Activated naive CD8-positive, alpha-beta T cell treated with anti-CD3 and anti-CD28 coated beads, Interleukin-2, amount 50 U/mL, for 16 hours (primary cell): ENCODE measurements around the gene IVNS1ABP.
"Not testable (repeated sequence)": the region's sequence is repeated elsewhere in the genome, so short reads cannot be mapped to it uniquely, and the experiment has no call there.

Experiments used
- DNase-seq: peaks from one replicate; pipeline ENCODE4 v3.0.0-alpha.2; 2020; ENCODE audit warnings: low read depth, low spot score

Gene IVNS1ABP

DNA sequence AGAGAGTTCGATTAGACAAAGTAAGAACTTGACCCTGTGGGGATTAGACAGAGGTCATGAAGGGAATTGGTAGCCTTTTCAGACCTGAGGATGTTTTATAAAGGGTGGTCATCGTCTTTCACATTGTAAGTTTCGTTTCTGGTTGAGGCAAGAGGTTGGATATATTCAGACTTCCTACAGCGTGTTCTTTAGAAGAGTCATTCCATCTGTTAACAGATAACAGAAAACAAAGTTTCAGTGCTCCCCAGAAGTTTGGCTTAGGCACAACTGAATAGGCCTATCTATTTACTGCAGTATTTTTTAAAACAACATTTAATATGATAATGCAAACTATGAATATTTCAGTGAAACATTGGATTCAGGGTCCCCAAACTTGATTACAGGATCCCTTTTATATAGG, 17.1 kb upstream of the IVNS1ABP start:
- no peak for DNase-seq

DNA sequence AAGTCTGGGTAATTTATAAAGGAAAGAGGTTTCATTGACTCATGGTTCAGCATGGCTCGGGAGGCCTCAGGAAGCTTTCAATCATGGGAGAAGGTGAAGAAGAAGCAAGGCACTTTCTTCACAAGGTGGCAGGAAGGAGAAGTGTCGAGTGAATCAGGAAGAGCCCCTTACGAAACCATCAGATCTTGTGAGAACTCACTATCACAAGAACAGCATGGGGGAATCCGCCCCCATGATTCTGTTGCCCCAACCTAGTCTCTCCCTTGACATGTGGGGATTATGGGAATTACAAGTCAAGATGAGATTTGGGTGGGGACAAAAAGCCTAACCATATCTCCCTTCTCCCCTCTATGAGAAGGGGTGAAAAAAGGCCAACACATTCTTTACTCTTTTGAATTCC, 11.2 kb upstream of the IVNS1ABP start:
- DNase-seq, result no peak

DNA sequence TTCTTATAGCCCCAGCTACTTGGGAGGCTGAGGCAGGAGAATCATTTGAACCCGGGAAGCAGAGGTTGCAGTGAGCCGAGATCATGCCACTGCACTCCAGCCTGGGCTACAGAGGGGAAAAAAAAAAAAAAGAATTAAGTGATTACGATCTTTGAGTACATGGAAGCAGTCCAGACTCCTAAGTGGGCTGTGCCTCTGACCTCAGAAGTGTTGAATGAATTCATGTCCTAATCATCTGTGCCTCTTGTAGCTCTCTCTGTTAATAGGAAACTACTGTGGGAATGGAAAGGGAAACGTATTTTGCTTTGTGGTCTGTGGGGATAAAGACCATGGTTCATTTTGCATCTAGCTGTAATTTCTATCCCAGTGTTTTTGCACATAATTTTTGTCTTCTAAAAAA, 8.4 kb upstream of the IVNS1ABP start:
- no peak for DNase-seq

DNA sequence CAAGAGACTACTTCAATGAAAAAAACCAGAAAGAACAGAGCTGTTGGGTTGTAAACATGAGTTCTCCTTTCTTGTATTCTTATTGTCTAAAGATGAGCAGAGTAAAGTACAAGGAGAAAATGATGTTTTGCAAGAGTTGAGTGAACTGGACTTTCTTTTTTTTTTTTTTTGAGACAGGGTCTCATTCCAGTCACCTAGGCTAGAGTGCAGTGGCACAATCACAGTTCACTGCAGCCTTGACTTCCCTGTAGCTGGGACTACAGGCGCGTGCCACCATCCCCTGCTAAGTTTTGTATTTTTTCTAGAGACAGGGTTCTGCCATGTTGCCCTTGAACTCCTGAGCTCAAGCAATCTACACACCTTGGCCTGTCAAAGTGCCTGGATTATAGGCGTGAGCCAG, 7.1 kb upstream of the IVNS1ABP start:
- DNase-seq, result no peak

DNA sequence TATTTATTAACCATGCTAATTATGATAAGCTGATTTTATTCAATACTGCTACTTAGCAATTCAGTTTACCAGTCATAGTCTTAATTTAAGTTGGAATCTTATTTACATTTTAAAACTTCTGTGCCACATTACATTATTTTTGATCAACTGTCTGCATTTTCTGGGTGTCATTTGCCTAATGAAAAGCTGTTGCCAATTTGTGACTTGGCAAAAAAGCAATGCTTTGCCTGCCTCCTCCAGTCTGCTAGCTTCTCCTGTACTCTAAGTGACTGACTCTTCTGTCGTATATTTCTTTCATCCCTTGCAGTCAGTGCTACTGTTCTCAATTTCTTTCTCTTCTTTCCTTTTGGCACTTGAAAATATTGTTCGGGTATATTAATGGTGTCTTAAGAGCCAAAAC, 5.6 kb upstream of the IVNS1ABP start:
- DNase-seq, result no peak

DNA sequence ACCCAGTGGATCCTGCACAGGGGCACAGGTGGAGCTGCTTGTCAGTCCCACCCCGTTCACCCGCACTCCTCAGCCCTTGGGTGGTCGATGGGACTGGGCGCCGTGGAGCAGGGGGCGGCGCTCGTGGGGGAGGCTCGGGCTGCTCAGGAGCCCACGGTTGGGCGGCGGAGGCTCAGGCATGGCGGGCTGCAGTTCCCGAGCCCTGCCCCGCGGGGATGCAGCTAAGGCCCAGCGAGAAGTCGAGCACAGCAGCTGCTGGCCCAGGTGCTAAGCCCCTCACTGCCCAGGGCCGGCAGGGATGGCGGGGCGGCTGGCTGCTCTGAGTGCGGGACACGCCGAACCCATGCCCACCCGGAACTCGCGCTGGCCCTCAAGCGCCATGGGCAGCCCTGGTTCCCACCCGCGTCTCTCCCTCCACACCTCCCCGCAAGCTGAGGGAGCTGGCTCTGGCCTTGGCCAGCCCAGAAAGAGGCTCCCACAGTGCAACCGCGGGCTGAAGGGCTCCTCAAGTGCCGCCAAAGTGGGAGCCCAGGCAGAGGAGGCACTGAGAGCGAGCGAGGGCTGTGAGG, 4.7 kb upstream of the IVNS1ABP start:
- not testable (repeated sequence) for DNase-seq

DNA sequence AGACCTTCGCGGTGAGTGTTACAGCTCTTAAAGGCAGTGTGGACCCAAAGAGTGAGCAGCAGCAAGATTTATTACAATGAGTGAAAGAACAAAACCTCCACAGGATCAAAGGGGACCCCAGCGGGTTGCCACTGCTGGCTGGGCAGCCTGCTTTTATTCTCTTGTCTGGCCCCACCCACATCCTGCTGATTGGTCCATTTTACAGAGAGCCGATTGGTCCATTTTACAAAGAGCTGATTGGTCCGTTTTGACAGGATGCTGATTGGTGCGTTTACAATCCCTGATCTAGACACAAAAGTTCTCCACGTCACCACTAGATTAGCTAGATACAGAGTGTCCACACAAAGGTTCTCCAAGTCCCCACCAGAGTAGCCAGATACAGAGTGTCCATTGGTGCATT, 4.1 kb upstream of the IVNS1ABP start:
- not testable (repeated sequence) for DNase-seq

DNA sequence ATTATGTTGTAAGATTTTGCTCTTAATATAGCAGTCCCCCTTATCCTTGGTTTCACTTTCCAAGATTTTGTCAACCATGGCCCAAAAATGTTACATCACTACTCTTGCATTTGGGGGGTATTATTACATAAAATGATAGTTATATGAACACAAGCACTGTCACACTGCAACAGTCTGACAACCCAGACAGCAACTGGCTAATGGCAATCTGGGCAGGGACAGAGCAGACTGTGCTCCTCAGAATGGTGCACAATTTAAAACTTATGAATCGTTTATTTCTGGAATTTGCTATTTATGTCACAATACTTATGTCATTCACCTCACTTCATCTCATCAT, 2.1 kb upstream of the IVNS1ABP start:
- DNase-seq, result no peak

DNA sequence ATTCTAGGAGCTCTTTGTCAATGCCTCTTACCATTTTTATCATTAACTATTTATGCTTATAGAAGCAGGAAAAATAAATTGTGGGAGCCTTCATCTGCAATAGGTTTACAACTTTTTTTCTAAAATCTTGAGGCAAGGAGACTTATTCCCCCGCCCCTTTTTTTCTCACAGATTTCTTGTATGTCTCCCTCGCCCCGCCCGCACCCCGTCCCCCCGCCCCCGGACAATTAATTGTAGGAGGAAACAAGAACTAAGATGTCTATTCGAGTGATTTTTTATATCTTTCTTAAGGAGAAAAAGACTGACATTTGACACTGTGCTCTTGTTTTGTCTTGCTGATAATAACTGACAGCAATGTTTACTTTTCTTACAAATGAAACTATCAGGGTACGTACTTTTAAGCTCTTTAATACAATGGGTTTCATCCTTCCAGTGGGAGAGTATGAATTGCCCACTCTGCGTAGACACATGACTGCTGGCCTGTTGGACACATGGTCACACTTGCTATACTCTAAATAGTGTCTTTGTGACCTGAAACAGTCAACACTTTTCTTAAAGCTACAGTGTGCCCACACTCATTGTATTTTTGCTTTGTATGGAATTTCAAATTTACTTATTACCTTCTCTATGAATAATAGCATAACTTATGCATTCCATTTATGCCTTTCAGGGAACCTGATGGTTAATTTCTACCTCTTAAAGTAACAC, 1.5 kb upstream of the IVNS1ABP start:
- no peak for DNase-seq

DNA sequence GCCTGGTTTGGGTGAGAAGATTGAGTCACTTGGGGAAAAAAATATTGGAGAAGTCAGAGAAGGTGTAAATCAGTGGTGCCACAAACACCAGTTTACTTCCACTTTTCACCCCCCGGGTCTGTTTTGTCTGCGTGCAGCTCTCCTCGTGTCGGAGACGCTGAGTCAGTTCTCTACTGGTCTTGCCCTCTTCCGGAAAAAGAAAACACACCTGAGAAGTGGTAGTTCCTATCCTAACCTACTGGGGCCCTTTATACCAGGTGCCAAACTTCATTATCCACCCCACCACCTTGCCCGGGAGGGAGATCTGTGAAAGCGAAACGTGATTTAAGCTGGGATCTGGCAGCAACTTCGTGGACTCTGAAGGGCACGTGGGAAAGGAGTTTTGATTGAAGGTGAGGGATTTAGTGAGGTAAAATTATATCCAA, 855 bp upstream of the IVNS1ABP start:
- DNase-seq, result peak; percentile 51

DNA sequence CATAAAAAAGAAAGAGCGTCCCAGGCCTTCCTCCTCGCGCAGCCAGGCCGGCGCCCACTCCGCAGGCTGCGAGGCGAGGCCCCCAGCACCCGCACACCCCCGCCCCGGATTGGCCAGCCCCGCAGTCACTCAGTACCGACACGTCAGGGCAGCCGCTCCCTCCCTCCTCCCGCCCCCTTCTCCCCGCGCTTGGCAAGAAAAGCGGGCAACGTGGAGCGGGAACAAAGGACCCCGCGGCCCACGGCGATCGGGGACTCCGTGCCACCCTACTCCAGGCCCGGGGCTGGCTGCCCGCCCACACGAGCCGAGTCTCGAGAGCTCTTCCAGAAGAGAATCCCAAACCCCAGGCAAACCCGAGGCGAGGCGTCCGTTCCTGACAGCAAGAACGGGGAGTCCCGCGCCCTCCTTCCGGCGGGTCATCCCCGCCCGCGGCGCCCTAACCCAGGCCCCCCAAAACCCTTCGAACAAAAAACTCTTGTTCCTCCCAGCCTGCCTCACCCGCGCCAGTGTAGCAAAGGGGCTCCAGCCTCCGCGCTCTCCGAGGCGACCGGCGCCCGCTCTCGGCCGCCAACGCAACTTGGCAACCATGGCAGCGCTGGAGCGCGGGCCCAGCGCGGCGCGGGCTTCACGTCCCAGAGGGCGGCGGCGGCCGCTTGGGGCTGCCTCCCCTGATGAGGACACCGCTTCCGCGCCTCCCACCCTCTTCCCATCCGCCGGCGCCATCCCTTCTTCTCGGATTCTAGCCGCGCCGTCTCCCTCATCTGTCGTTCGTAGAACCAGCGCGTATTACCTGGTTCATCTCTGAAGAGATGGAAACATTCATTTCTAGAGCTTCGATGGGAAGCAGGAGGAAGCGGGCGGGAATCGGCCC, 645 bp downstream of the IVNS1ABP start:
- DNase-seq, result peak; percentile 85

DNA sequence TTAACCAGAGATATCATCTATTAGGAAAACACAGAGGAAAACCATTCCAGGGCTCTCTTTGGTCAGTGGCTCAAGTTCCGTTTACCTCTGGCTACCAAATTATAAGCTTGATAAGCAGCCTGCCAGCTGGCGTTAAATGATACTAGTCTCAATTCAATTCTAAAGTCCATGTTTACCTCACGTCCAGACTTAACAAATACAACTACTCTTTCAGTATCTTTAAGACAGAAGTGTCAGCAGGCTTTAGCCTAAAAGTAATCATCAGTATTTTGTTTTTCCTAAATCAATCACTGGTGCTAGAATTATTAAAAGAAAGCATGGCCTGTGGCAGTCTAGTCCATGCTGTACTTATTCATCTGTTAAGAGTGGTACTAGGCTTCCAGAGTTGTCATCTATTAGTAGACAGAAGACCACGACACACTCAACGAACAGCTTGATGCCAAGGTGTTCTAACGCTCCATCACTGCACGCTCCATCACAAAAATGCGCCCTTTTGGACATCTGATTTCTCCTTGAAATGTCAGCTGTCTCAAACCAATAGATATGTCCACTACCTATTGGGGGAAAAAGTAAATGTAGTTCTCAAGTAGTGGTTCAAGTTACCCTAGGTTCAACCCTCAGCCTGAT, 1.5 kb downstream of the IVNS1ABP start:
- DNase-seq, result no peak

DNA sequence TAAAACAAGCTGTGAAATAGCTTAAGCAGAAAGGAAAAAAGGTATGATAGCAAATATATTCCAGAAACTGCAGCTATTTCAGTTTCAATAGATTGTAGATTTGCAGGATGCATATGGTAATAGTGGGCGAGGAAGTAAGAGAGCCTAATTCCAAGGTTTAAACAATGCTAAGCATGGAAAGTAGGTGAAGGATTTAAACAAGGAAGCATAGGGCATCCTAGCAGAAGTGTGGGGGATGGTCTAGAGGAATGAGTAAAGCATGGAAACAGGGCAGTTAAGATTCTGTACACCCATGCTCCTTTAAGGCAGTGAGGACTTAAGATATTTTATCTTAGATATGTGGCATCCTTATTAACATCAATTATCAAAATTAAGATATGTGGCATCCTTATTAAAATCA, 2.6 kb downstream of the IVNS1ABP start:
- no peak for DNase-seq

DNA sequence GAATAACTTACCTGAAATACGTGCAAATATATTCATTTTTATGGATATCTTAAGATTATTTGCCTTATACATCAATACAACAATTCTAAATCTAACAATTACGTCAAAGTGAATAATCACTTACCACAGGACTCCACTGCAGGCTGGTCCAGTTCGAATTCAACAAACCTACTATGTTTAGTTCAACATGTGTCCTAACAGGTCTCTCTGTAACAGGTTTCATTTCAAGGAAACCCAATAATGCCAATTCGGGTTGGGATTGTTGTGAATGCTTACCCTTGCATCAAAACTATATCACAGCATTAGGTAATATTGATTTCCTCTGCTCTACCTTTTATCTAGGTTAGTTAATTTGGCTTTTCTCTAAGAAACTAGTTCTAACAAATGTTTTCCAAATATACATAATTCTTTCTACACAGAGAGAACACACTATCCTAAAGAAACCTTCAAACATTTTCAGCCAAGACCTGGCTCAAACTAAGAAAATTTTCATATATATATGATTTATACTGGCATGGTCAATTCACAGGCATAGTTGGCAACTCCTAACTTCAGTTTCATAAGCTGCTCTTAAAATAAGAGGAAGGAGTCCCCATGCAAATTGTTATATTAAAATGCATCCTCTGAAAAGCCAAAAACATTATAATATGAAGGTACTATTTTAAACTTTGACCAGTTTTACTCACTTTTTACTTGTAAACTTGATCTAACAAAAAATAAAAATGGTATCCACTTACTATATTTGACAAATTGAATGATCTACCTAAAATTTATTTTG, 4.5 kb downstream of the IVNS1ABP start:
- DNase-seq, result no peak

DNA sequence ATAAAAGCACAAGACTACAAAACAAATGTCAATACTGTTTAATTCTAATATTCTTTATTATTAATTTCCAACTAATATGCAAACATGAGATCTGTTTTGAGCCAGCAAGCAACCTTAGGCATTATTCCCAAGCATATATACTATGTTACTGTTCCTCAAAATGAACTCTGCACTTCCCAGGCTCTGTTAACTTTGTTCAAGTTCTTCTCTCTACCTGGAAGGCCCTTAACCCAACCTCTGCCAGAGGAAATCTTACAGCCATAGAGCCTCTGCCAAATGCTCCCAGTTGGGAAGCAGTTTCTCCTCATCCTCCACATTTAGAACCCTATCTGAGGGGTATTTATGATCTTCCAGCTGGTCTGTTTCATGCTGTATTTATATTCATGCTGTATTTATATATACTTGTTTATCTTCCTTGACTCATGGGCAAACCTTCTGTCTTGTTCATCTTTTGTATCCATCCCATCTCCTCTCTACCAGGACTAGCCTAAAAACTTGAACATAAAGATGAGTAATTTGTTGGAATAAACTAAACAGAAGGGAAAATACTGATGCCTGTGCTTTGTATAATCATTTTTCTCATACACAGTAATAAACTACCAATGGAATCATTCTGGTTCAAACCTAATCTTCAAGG, 5.3 kb downstream of the IVNS1ABP start:
- no peak for DNase-seq

DNA sequence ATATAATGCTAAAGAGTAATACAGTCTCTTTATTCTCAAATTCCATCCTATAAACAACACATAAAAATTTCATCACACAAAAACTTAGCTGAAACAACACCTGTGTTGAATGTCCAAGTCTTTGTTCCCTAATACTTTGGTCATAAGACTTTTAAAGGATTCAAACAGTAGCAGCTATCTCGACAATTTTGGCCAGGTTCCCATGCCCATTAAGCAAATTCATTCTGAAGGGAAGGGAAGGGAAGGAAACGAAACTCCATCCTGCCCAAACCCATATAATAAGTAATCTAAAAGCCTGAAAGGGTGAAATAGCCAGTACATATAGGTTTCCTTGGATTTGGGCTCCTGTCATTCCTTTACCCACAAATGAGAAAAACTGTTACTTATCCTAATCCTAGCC, 7.5 kb downstream of the IVNS1ABP start:
- DNase-seq, result no peak

DNA sequence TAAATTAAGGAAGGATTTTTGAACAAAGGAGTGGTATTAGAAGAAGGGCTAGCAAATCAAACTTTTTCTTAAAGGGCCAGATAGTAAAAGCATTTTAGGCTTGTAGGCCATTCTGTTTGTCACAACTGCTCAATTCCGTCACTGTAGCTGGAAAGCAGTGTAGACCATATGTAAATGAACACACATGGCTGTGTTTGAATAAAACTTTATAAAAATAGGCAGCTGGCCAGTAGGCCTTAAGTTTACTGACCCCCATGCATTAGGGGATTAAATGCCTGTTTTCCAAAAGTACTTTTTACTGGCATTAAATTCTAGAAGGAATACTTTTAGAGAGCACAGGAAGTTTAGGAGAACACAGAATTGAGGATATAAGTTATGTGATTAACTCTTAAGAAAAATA, 8.9 kb downstream of the IVNS1ABP start:
- no peak for DNase-seq

DNA sequence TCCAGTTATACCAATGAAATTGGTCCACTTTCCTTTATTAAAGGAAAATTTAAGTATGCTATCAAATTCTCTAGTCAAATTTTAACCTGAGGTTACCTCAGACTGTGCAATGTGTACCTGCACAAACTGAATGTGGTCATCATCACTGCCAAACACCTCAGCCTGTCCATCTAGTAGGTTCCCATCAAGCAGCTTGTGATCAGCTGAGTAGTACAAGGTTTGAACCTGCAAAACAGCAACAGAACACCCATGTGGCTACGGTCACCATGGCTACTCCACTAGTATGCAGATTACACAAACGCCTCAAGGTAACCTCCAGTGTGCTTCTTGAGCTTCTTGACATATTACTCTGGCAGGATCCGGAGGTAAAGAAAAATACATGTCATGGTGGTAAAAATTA, 11.6 kb downstream of the IVNS1ABP start:
- DNase-seq, result no peak

DNA sequence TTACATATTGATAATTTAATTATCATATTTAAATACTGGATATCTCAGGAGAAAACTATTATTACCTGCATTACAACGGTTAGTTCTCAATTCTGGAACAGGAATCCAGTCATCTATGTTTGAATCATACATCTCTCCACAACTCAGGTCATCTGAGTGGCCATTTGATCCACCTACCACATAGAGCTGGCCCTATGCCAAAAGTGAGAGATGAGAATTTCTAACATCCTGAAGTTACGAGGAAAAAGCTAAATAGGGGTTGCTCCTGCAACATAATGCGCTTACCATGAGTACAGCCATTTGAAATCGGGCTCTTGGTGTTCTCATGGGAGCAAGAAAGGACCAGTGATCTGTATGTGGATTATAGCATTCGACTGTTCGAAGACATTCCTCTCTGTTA, 16.9 kb downstream of the IVNS1ABP start:
- no peak for DNase-seq

DNA sequence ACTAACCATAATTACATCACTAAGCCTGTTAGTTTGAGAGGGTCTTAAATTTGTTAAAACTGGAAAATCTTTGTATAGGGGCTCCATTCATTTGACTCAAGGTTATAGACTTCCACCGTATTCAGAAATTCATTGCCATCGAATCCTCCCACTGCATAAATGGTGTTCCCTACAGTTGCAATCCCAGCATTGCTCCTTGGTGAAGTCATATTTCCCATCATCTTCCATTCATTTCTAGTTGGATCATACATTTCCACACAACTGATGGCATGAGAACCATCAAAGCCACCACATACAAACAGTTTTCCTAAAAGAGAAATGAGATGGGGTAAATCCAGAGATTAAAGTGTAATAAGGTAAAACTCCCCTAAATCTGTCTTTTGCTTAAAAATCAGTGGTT, 19.1 kb downstream of the IVNS1ABP start:
- DNase-seq, result no peak

DNA sequence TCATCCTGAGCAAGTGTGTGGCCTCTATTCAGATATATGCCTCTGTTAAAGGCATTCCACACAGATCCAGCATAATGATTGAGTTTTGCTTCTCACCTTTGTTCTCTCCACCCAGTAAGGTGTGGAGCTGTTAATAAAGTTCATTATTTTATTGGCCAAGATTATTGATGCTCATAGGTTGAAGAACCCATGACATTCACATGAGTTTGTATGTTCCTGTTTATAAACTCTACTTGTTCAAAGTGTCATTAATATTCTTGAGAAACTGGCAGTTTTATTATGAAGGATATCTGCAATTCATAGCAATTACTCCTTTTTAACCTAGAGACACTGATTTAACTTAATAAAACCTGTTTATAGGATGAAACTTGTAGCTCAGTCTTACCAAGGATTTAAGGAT, 22.0 kb downstream of the IVNS1ABP start:
- no peak for DNase-seq
